GM10266 (cell line): ENCODE data around the gene RETREG2.

Source experiments
- DNase-seq: peaks from one replicate; pipeline ENCODE4 v3.0.0; 2012; ENCODE audit errors: extremely low spot score
- TF ChIP-seq, protein P1 (sequence below): IDR thresholded peaks from 2 replicates; pipeline ENCODE4 v1.5.1; 2012; ENCODE audit warnings: mild to moderate bottlenecking, low read depth; ENCODE audit not compliant: control insufficient read depth, insufficient read depth; ENCODE audit errors: missing control alignments

RETREG2 gene

DNA sequence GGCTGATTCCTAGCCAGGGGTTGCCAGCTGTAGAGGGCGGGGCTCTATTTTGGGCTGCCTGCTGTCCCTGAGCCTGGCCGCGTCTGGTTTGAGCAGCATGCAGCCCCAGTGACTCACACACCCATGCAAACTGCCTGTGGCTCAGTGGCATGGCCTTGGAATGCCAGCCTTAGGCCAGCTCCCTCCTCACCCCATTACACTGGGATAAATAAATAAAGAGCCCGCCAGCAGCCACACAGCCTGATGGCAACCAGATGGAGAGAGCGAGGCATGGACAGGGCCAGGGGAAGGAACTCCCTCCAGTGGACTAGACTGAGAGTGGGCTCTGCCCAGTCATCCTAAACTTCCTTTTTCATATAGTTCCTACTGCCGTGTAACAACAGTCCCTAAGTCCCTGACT lies 35.7 kb upstream of the RETREG2 start:
- DNase-seq, result no peak
- TF ChIP-seq, protein P1, sequence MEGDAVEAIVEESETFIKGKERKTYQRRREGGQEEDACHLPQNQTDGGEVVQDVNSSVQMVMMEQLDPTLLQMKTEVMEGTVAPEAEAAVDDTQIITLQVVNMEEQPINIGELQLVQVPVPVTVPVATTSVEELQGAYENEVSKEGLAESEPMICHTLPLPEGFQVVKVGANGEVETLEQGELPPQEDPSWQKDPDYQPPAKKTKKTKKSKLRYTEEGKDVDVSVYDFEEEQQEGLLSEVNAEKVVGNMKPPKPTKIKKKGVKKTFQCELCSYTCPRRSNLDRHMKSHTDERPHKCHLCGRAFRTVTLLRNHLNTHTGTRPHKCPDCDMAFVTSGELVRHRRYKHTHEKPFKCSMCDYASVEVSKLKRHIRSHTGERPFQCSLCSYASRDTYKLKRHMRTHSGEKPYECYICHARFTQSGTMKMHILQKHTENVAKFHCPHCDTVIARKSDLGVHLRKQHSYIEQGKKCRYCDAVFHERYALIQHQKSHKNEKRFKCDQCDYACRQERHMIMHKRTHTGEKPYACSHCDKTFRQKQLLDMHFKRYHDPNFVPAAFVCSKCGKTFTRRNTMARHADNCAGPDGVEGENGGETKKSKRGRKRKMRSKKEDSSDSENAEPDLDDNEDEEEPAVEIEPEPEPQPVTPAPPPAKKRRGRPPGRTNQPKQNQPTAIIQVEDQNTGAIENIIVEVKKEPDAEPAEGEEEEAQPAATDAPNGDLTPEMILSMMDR, result no peak

DNA sequence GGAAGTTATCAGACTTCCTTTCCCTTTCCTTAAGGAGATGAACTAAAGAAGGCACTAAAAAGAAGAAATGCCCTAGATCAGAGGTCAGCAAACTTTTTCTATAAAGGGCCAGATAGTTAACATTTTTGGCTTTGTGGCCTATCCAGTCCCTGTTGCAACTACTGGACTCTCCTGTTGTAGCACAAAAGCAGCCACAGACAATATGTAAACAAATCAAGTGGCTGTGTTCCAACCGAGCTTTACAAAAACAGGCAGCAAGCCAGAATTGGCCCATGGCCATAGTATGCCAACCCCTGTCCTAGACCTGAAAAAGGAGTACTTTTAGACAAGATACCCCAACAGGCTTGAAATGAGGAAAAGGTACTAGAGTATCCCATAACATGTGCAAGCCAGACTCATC lies 28.4 kb upstream of the RETREG2 start:
- TF ChIP-seq, protein P1, result no peak
- no peak for DNase-seq

DNA sequence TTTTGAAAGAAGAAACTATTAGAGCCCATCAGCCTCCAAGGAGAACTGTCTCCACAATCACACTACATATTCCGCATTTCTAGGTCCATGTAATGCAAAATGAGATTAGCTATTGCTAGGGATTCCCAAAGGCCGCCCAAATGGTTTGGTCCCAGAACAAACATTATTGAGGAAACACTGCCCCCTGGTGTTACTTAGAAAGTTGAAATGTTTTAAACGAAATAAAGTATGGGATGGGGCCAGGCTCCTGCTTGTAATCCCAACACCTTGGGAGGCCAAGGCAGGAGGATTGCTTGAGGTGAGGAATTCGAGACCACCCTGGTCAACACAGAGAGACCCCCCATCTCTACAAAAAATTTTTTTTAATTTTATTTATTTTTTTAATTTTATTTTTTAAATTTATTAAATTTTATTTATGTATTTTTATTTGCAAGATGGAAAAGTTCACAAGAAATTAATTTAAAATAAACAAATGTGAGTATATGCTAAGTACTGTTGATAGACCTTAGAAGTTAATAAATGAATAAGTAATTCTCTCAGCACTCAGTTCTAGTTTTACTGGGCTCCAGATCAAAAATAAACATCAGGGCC lies 22.9 kb upstream of the RETREG2 start:
- DNase-seq, result peak; percentile 66
- TF ChIP-seq, protein P1, result peak; percentile 59

DNA sequence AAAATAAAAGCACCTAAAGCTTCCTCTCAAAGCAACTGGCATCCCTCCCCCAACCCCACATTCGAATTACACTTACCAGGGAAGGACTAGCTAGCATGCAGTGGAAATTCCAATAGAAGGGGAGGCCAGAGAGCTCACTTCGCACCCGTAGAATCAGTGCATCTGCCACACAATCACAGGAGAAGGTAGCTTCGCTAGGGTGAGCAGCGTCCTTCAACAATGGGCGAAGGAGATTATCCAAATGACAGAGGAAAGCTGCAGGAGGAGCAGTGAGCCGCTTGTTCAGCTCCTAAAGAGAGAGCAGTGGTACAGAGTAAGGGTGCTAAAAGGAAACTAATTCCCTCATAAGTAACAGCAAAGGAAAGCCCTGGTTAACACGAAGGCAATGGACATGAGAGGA lies 20.7 kb upstream of the RETREG2 start:
- TF ChIP-seq, protein P1, result no peak
- no peak for DNase-seq

DNA sequence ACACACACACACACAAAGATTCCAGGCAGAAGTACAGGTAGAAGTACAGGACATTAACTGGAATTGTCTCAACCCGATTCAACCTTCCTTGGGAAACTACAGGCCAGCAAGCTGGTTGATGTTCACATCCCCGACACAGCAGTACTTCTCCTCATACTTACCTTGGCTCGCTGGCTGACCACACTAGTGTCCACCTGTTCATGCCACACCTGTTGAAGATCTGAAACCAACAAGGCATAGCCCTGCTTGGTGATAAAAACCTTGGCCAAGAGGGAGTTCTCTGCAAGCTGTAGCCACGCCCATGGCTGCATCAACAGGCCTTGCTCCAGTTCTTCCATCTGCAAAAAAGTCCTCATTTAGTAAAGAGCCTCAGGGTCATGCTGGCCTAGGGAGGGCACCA lies 20.1 kb upstream of the RETREG2 start:
- TF ChIP-seq, protein P1, result no peak
- no peak for DNase-seq

DNA sequence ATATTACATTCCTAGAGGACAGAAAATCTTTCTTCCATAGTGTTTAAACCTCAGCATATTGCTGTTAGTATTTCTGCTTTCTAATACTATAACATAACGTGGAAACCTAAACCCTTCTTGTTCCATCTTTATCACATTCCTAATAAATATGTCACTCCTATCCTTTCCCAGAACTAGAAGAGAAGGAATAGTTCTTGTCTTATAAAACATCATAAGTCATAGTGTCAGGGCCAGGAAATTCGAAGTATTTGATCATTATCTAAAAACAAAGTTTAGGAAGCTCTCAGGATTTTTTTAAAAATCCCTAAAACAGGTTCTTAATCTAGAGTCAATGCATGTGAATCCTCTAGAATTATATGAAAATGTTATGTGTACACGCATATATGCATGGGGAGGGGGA lies 19.5 kb upstream of the RETREG2 start:
- no peak for DNase-seq
- TF ChIP-seq, protein P1, result no peak

DNA sequence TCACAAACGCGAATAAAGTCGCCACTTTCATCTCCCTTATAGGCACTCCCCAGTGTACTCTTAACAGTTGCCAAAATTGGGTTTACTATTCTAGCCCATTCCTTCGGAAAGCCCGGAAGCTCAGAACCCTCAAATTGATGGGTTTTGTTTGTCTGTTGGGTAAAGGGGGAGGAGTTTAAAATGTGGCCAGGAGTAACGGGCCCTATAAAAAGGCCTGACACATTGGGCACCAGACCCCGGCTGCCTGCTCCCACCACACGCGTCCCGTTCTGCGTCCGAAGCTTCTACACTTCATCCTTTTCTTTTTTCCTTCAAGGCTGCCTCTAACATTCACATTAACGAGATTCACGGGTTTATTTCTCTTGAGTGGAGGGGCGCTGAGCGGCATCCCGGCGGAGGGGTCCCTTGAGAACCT lies 18.3 kb upstream of the RETREG2 start:
- TF ChIP-seq, protein P1, result no peak
- DNase-seq, result peak; percentile 20
